NT2/D1 (cell line): ENCODE results near the gene DCDC2.

Experiments
- SUZ12 ChIP-seq: IDR thresholded peaks from 2 replicates; pipeline ENCODE4 v1.6.1; 2011; ENCODE audit not compliant: insufficient read length, insufficient read depth; ENCODE audit errors: extremely low read depth
- YY1 ChIP-seq: IDR thresholded peaks from 2 replicates; pipeline ENCODE4 v1.6.1; 2011; ENCODE audit not compliant: insufficient read length, insufficient read depth
- ZNF274 ChIP-seq: IDR thresholded peaks from 2 replicates; pipeline ENCODE4 v1.6.1; 2011; ENCODE audit warnings: mild to moderate bottlenecking, low read depth, low read length

DNA sequence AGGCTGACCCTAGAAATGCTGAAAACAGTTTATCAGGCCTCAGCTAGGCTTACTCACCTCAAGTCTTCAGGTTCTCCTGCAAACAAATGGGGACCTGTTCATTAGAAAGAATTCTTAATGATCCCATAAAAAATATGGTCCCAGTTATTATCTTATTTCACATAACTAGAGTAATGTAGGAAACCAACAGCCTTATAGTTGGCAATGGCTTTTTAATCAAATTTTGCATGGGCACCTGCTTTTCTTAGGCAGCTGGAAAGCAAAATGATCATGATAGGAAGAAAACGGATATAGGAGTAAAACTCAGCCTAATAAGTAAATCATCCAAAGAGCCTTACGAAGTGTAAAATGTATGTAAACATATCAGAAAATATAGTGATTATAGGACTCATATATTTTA is 230.5 kb downstream of the DCDC2 start:
- no peak for TF ChIP-seq ZNF274
- no peak for TF ChIP-seq YY1
- TF ChIP-seq SUZ12 = no peak
